ENCODE measurements around the gene RFX3. TPM values are rescaled to one million over a fixed set of nuclear protein-coding genes. Genes with fewer than 3 reads are reported as not detected.
A peak's percentile ranks its signal among the peaks of the same experiment; 100 is the strongest.

RFX3 gene
- total and polyA plus RNA-seq, 2 donors (not counting 3 experiments of a cell fraction or from before 2014, with no cell fraction given), result 4.8 to 10.5 TPM

GRCh38 chr9:3282365-3282764 is 243.4 kb downstream of the RFX3 start:
- no peaks in the 10 kb centered on the region for H3K36me3 ChIP-seq (ENCODE audit: control insufficient read depth in 2 of 2, extremely low read depth in 1 of 2, insufficient read depth in 2 of 2, low read length in 2 of 2)
- dilution Hi-C loops (cut with MboI; ENCODE audit: extremely low pct_ligation_motif_present, low sequenced_read_pairs), result no loop called here
- H3K9me3 ChIP-seq (replicated peaks; ENCODE audit: control insufficient read depth, insufficient read depth, low read length), result no peaks in the 10 kb centered on the region
- no TSS peak for BruUV-seq (replicated peaks)
- no peaks in the 10 kb centered on the region for H4K20me1 ChIP-seq (replicated peaks; ENCODE audit: control insufficient read depth, extremely low read depth, insufficient read depth, low read length)
- H3K4me2 ChIP-seq (ENCODE audit: insufficient read depth, low read length), result no peak overlapping the region
- ChIA-PET POLR2A (no interaction called here), CTCF (interaction anchor here (1.1 to 1.3 kb wide), 2 partner anchors 41 to 159 kb away, joined by 6 read pairs; no protein-coding TSS in a partner anchor)
- intact Hi-C loops (cut with micrococcal nuclease), result no loop called here
- no peak overlapping the region for H3K27ac ChIP-seq (ENCODE audit: insufficient read depth, low read depth, low read length)
- no peak overlapping the region for H3K9ac ChIP-seq (replicated peaks; ENCODE audit: extremely low read depth, insufficient read depth, low read length)
- no peak overlapping the region for H2AFZ ChIP-seq (ENCODE audit: low read depth, low read length)
- H3K4me3 ChIP-seq (replicated peaks in 1 of 3; ENCODE audit: insufficient read depth in 1 of 3, low read depth in 1 of 3, low read length in 3 of 3), result no peak overlapping the region
- no peak for FAIRE-seq
- no peaks in the 10 kb centered on the region for H3K27me3 ChIP-seq (ENCODE audit: control insufficient read depth in 2 of 2, insufficient read depth in 2 of 2, low read length in 2 of 2)
- no peak for TF ChIP-seq MYC (IDR thresholded peaks at IDR 0.05; ENCODE audit: low read depth, low read length)
- TF ChIP-seq EZH2 (IDR thresholded peaks at IDR 0.05; ENCODE audit: borderline replicate concordance, low read depth, low read length, severe bottlenecking), result no peak
- no peak for TF ChIP-seq CTCF (IDR thresholded peaks at IDR 0.05; ENCODE audit: extremely low read depth in 1 of 2, insufficient read depth in 1 of 2, low read depth in 1 of 2, low read length in 2 of 2)
- DNase-seq (ENCODE audit: low read depth, low spot score), result no peak
- H3K4me1 ChIP-seq (ENCODE audit: control insufficient read depth, extremely low read depth, insufficient read depth, low read length), result no peaks in the 10 kb centered on the region
- no peaks in the 10 kb centered on the region for H3K79me2 ChIP-seq (ENCODE audit: control insufficient read depth, insufficient read depth, low read length)
- H3K9me1 ChIP-seq (replicated peaks; ENCODE audit: control insufficient read depth, extremely low read depth, insufficient read depth, low read length), result no peaks in the 10 kb centered on the region

- H3K36me3 ChIP-seq (ENCODE audit: control insufficient read depth in 2 of 2, extremely low read depth in 1 of 2, insufficient read depth in 2 of 2, low read length in 2 of 2), result no peaks in the 10 kb centered on the region
- dilution Hi-C loops (cut with MboI; ENCODE audit: extremely low pct_ligation_motif_present, low sequenced_read_pairs), result no loop called here
- intact Hi-C loops (cut with micrococcal nuclease), result no loop called here
- no peak overlapping the region for H3K27ac ChIP-seq (ENCODE audit: insufficient read depth, low read depth, low read length)
- H3K9ac ChIP-seq (replicated peaks; ENCODE audit: extremely low read depth, insufficient read depth, low read length), result no peak overlapping the region
- no peak overlapping the region for H3K4me3 ChIP-seq (replicated peaks in 1 of 3; ENCODE audit: insufficient read depth in 1 of 3, low read depth in 1 of 3, low read length in 3 of 3)
- H2AFZ ChIP-seq (ENCODE audit: low read depth, low read length), result no peak overlapping the region
- H3K27me3 ChIP-seq (ENCODE audit: control insufficient read depth in 2 of 2, insufficient read depth in 2 of 2, low read length in 2 of 2), result no peaks in the 10 kb centered on the region
- DNase-seq (ENCODE audit: low read depth, low spot score) (no peak), FAIRE-seq (peak; percentile 57)
- H3K9me1 ChIP-seq (replicated peaks; ENCODE audit: control insufficient read depth, extremely low read depth, insufficient read depth, low read length), result no peaks in the 10 kb centered on the region
- H4K20me1 ChIP-seq (replicated peaks; ENCODE audit: control insufficient read depth, extremely low read depth, insufficient read depth, low read length), result no peaks in the 10 kb centered on the region
- ChIA-PET CTCF (interaction anchor here (1.4 kb wide), 1 partner anchor 160 kb away, joined by 3 read pairs; no protein-coding TSS in a partner anchor), POLR2A (no interaction called here)
- no TSS peak for BruUV-seq (replicated peaks)
- TF ChIP-seq GATA2 (IDR thresholded peaks at IDR 0.05; ENCODE audit: insufficient read depth, insufficient read length, low read depth, low read length) (no peak), CTCF (IDR thresholded peaks at IDR 0.05; ENCODE audit: extremely low read depth in 1 of 2, insufficient read depth in 1 of 2, low read depth in 1 of 2, low read length in 2 of 2) (no peak)
- H3K4me1 ChIP-seq (ENCODE audit: control insufficient read depth, extremely low read depth, insufficient read depth, low read length), result no peaks in the 10 kb centered on the region
- H3K4me2 ChIP-seq (ENCODE audit: insufficient read depth, low read length), result no peak overlapping the region
- H3K9me3 ChIP-seq (replicated peaks; ENCODE audit: control insufficient read depth, insufficient read depth, low read length), result no peaks in the 10 kb centered on the region
- H3K79me2 ChIP-seq (ENCODE audit: control insufficient read depth, insufficient read depth, low read length), result no peaks in the 10 kb centered on the region
Measured at GRCh38 chr9:3281399-3281798, 244.4 kb downstream of the RFX3 start.
